Measurements from ENCODE around the gene ISL2. TPM values are rescaled to one million over a fixed set of nuclear protein-coding genes. Genes with fewer than 3 reads are reported as not detected.
A peak's percentile ranks its signal among the peaks of the same experiment; 100 is the strongest.
"Not testable (repeated sequence)": the region's sequence is repeated elsewhere in the genome, so short reads cannot be mapped to it uniquely, and the experiment has no call there.

The ISL2 gene
- total RNA-seq (2014; rRNA removed; shearing (Covaris generic)): 3.0 and 4.0 TPM in 2 replicates

DNA sequence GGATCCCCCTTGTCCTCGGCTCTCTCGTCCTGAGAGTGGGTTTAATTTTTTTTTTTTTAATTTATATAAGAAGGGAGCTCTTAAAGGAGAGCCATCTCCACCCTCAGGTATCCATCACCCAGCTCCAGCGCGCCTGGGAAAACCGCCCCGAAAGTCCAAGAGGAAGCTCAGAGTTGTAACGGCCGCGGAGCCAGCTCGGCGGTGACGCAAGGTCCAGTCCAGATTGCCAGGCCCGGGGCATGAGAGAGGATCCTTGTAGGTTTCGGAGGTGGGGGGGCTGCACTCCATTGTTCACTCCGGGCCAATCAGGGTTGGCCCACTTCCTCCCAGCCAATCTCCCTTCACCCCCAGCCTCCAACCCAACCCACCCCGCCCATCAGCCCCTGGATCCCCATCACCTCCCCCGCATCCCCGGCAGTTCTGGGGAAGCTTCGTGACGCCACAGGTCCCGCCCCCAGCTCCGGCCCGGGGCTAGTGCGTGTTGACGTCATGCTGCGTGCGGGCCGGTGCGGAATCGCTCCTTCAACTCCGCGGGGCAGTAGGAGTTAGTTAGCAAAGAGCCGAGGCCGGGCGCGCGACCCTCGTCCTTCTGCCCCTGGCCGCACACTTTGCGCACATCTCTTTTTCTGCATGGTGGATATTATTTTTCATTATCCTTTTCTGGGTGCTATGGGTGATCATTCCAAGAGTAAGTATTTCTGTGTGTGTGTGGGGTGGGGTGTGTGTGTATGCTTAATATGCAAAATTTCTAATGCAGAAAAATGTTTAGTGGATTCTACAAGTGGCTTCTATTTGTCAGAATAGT lies at the start of gene ISL2:
Gene ISL2, plus strand, starts transcription at position 520 of the 805 bp plus-strand sequence. Its CDS starts 111 bp downstream, at position 631.
- Histone ChIP-seq H3K9me3 (replicated peaks) (no peaks in the 10 kb centered on the region), H3K36me3 (no peaks in the 10 kb centered on the region), H3K4me3 (peak within 1 kb of the TSS; percentile 43), H3K27me3 (replicated peaks) (peaks cover 22% of the 10 kb centered on the region), H3K4me1 (replicated peaks) (peaks cover 22% of the 10 kb centered on the region), H3K27ac (peak within 1 kb of the TSS; percentile 86)
- DNase-seq (ENCODE audit: low read depth in 1 of 2, low spot score in 2 of 2): peak; percentile 77 to 91

- Histone ChIP-seq H3K27me3 (replicated peaks) (no peaks in the 10 kb centered on the region), H3K4me3 (no peak overlapping the region), H3K36me3 (peaks cover 51% of the 10 kb centered on the region), H3K27ac (no peak overlapping the region), H3K4me1 (replicated peaks) (0 out of 2 replicates have a peak, but pooled peaks cover 3% of the 10 kb centered on the region), H3K9me3 (replicated peaks) (no peaks in the 10 kb centered on the region)
- no peak for DNase-seq (ENCODE audit: low read depth in 1 of 2, low spot score in 2 of 2)
Measured at GRCh38 chr15:76289582-76289981, 47.0 kb upstream of the ISL2 start.

- Histone ChIP-seq H3K27ac (no peak overlapping the region), H3K36me3 (peaks cover 22% of the 10 kb centered on the region), H3K4me3 (no peak overlapping the region), H3K9me3 (replicated peaks) (no peaks in the 10 kb centered on the region), H3K27me3 (replicated peaks) (no peaks in the 10 kb centered on the region), H3K4me1 (replicated peaks) (no peaks in the 10 kb centered on the region)
- no peak for DNase-seq (ENCODE audit: low read depth in 1 of 2, low spot score in 2 of 2)
Measured at GRCh38 chr15:76293361-76293760, 43.2 kb upstream of the ISL2 start.

- H3K27ac ChIP-seq; H3K4me1 ChIP-seq (replicated peaks); H3K27me3 ChIP-seq (replicated peaks); H3K9me3 ChIP-seq (replicated peaks); H3K4me3 ChIP-seq; DNase-seq (ENCODE audit: low read depth in 1 of 2, low spot score in 2 of 2): not testable (repeated sequence)
- H3K36me3 ChIP-seq: peaks cover 22% of the 10 kb centered on the region
Measured at GRCh38 chr15:76294463-76294862, 42.1 kb upstream of the ISL2 start.

DNA sequence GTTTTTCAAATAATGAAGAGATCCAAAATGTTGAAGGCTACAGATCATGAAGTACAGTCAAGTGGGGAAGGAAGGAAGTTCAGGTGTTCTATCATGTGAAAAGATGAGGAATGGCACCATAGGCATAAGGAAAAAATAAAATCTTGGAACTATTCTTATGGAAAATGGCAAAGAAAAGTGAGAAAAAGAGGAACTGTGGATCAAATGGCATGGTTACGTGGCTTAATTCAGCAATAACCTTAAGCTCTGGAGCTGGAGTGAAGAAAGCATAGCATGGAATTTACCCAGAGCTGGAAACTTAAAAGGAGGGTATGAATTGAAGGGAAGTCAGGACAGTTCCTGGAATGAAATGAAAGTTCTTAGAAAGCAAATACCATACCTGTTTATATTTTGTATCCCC lies 39.7 kb upstream of the ISL2 start:
- Histone ChIP-seq H3K36me3 (peaks cover 14% of the 10 kb centered on the region), H3K4me3 (no peak overlapping the region), H3K27me3 (replicated peaks) (no peaks in the 10 kb centered on the region), H3K9me3 (replicated peaks) (no peaks in the 10 kb centered on the region), H3K4me1 (replicated peaks) (no peaks in the 10 kb centered on the region), H3K27ac (no peak overlapping the region)
- no peak for DNase-seq (ENCODE audit: low read depth in 1 of 2, low spot score in 2 of 2)

DNA sequence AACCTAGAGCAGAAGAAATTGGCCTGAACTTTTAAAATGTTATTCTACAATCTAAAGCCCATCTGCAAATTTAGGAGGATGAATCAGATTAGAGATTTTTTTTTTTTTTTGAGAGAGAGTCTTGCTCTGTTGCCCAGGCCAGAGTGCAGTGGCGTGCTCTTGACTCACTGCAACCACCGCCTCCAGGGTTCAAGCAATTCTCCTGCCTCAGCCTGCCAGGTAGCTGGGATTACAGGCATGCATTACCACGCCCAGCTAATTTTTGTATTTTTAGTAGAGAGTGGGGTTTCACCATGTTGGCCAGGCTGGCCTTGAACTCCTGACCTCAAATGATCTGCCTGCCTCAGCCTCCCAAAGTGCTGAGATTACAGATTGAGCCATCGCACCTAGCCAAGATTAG lies 38.6 kb upstream of the ISL2 start:
- H3K27ac ChIP-seq; H3K4me3 ChIP-seq; H3K27me3 ChIP-seq (replicated peaks); DNase-seq (ENCODE audit: low read depth in 1 of 2, low spot score in 2 of 2); H3K4me1 ChIP-seq (replicated peaks); H3K36me3 ChIP-seq; H3K9me3 ChIP-seq (replicated peaks): not testable (repeated sequence)

DNA sequence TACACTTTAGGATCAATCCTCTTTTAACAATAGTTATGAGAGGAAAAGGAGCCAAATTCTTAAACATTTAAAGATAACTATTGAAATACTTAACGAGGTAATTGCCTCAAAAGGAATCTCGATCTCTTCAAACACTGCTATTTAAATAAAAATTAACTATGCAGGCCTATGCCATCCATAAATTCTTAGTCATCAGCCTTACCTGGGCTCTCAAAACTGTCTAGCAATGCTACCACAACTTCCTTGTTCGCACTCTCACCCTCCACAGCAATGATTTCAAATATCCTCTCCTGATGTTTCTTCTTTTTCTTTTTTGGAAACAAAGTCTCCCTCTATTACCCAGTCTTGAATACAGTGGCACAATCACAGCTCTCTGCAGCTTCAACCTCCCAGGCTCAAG lies 37.6 kb upstream of the ISL2 start:
- no peak overlapping the region for H3K4me3 ChIP-seq

GRCh38 chr15:76299786-76300185 lies 36.8 kb upstream of the ISL2 start:
- no peak overlapping the region for H3K27ac ChIP-seq
- H3K27me3 ChIP-seq (replicated peaks): no peaks in the 10 kb centered on the region
- H3K4me1 ChIP-seq (replicated peaks): no peaks in the 10 kb centered on the region
- H3K36me3 ChIP-seq: peaks cover 6% of the 10 kb centered on the region
- no peak for DNase-seq (ENCODE audit: low read depth in 1 of 2, low spot score in 2 of 2)
- no peak overlapping the region for H3K4me3 ChIP-seq
- no peaks in the 10 kb centered on the region; the same call in 1 of the 2 replicates for H3K9me3 ChIP-seq (replicated peaks)

More for the DNA sequence above, 37.6 kb upstream of the ISL2 start:
- Histone ChIP-seq H3K27me3 (replicated peaks) (no peaks in the 10 kb centered on the region), H3K27ac (no peak overlapping the region), H3K4me1 (replicated peaks) (no peaks in the 10 kb centered on the region), H3K9me3 (replicated peaks) (no peaks in the 10 kb centered on the region; the same call in 1 of the 2 replicates), H3K36me3 (peaks cover 6% of the 10 kb centered on the region)
- DNase-seq (ENCODE audit: low read depth in 1 of 2, low spot score in 2 of 2): no peak

GRCh38 chr15:76303909-76304308 lies 32.7 kb upstream of the ISL2 start:
- no peak overlapping the region for H3K27ac ChIP-seq
- peaks cover 7% of the 10 kb centered on the region for H3K36me3 ChIP-seq
- no peak overlapping the region for H3K4me3 ChIP-seq
- no peaks in the 10 kb centered on the region for H3K4me1 ChIP-seq (replicated peaks)
- no peaks in the 10 kb centered on the region for H3K27me3 ChIP-seq (replicated peaks)
- no peak for DNase-seq (ENCODE audit: low read depth in 1 of 2, low spot score in 2 of 2)
- H3K9me3 ChIP-seq (replicated peaks): no peaks in the 10 kb centered on the region; the same call in 1 of the 2 replicates

- Histone ChIP-seq H3K4me3 (no peak overlapping the region), H3K4me1 (replicated peaks) (peaks cover 35% of the 10 kb centered on the region), H3K36me3 (peaks cover 11% of the 10 kb centered on the region), H3K9me3 (replicated peaks) (no peaks in the 10 kb centered on the region), H3K27ac (no peak overlapping the region), H3K27me3 (replicated peaks) (no peaks in the 10 kb centered on the region)
- DNase-seq (ENCODE audit: low read depth in 1 of 2, low spot score in 2 of 2): peak in 1 of 2 experiments; percentile 18
Measured at GRCh38 chr15:76309601-76310330, 26.8 kb upstream of the ISL2 start.

DNA sequence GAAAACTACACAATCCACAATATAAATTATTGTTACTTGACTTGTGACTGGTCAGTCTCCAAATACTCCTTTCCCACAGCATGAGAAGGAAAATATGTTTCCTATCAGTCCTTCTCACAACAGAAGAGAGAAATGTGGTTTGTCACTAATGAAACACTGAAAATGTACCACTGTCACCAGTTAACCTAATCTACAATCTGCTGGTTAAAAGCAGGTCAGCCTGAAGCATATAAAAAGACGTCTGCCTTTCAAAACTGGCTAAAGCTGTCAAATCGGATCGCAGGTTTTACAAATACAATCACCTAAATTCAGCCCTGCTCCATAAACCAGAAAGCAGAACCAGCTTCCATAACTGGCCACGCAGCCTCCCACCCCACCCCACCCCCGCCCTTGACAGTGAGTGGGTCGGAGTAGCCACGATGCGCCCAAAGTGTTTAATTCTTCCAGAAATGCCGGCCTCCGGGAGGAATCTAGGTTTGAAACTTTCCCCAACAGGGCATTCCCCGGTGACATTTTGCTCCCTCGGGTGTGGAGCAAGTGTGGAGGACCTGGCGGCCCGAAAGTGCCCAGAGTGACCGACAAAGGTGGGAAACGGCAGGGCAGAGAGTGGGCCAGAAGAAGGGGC lies 26.0 kb upstream of the ISL2 start:
- peaks cover 11% of the 10 kb centered on the region for H3K36me3 ChIP-seq
- no peaks in the 10 kb centered on the region for H3K27me3 ChIP-seq (replicated peaks)
- peaks cover 35% of the 10 kb centered on the region for H3K4me1 ChIP-seq (replicated peaks)
- no peak for DNase-seq (ENCODE audit: low read depth in 1 of 2, low spot score in 2 of 2)
- peak overlapping the region; percentile 76 for H3K4me3 ChIP-seq
- H3K9me3 ChIP-seq (replicated peaks): no peaks in the 10 kb centered on the region
- peak overlapping the region; percentile 81 for H3K27ac ChIP-seq

DNA sequence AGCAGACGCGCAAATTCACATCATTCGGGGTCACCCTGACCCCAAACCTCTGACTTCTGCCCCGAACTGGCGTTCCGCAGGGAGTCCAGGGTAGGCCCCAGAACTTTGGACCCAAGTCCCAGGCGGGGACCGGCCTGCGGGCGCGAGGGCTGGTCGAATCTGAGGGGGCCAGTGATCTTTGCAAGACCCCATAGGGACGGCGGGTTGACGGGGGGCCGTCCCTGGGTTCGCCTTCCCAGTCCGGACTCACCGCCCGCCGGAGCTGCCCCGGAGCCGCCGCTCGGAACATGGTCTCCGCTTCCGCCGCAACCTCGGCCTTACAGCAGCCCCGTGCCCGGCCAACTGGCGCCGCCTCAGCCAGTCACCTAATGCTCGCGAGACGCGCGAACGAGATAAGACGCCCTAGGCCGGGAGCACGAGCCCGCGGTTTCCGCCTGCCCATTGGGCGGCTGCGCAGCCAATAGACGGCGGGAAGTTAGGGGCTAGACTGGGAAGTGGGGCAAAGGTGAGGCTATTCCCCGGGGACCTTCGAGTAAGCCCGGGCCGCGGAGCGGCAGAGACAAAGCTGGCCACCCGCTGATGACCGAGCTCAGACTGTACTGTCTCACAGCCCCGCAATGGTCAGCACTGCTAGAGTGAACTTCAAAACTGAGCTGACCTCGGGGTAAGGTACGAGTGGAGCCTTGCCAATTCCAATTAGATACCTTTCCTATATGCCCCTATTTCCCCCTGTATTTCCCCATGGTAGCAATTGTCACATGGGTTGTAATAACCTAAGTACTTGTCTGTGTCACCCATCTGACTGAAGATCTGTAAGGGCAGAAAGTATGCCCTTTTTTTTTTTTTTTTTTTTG lies 25.2 kb upstream of the ISL2 start, which contains the start of gene ETFA:
Gene ETFA, minus strand, starts transcription at position 370 of the 854 bp plus-strand sequence. Its CDS starts 81 bp downstream, at position 289.
- Histone ChIP-seq H3K27ac (peak within 1 kb of the TSS; percentile 81), H3K27me3 (replicated peaks) (no peaks in the 10 kb centered on the region), H3K4me3 (peak within 1 kb of the TSS; percentile 76), H3K36me3 (peaks cover 11% of the 10 kb centered on the region), H3K4me1 (replicated peaks) (peaks cover 35% of the 10 kb centered on the region), H3K9me3 (replicated peaks) (no peaks in the 10 kb centered on the region)
- peak; percentile 92 to 98 for DNase-seq (ENCODE audit: low read depth in 1 of 2, low spot score in 2 of 2)
